Activated CD4-positive, alpha-beta T cell treated with anti-CD3 and anti-CD28 coated beads, Interleukin-2, amount 10 ng/mL, durations not matched to agents 24 days and 14 days (primary cell): ENCODE data around the gene KRT71. TPM values are rescaled to one million over a fixed set of nuclear protein-coding genes. Genes with fewer than 3 reads are reported as not detected.

Experiments used
- DNase-seq: peaks from one replicate; pipeline ENCODE4 v3.0.0; 2022
- H3K27ac Mint-ChIP-seq: one replicate; pipeline ENCODE4 v1.8.0; 2022; ENCODE audit warnings: mild to moderate bottlenecking, mixed read lengths
- H3K27me3 Mint-ChIP-seq: one replicate; pipeline ENCODE4 v1.8.0; 2022; ENCODE audit warnings: mixed read lengths
- H3K36me3 Mint-ChIP-seq: one replicate; pipeline ENCODE4 v1.8.0; 2022; ENCODE audit warnings: low read depth, mild to moderate bottlenecking, mixed read lengths
- H3K4me1 Mint-ChIP-seq: one replicate; pipeline ENCODE4 v1.8.0; 2021; ENCODE audit warnings: mixed read lengths
- H3K4me3 Mint-ChIP-seq: one replicate; pipeline ENCODE4 v1.8.0; 2022; ENCODE audit warnings: mild to moderate bottlenecking, moderate library complexity, mixed read lengths
- H3K9me3 Mint-ChIP-seq: one replicate; pipeline ENCODE4 v1.8.0; 2021; ENCODE audit warnings: mixed read lengths
- intact Hi-C: fragments of 100-400 bp; cut with micrococcal nuclease; formaldehyde crosslinking; loops from one replicate; pipeline ENCODE4 v1.15.1; 2023
- total RNA-seq: library from RNA; stranded (reverse); gene quantifications from 2 replicates; pipeline ENCODE4 v1.2.3, GENCODE V29; 2022

KRT71 gene
- total RNA-seq, 1 donor from 2014 or later, result not detected

DNA sequence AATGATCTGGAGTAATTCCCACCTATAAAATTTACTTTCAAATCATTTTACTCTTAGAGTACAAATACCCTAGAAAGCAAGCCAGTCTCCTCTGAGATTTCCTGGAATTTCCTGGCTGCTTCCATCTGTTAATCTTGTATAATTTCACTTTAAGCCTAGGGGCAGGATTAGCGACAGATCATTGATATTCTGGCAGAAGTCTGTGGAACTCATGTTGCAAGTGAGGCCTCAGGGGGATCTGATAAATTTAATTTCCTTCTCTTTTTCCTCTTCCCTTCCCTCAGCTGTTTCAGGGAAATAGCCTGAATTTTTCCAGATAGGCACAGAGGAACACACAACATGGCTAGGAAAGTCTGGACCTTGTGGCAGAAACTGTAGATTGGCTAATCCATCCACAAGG lies 54.0 kb downstream of the KRT71 start:
- DNase-seq, result no peak
- H3K27ac Mint-ChIP-seq, result no peak overlapping the region

DNA sequence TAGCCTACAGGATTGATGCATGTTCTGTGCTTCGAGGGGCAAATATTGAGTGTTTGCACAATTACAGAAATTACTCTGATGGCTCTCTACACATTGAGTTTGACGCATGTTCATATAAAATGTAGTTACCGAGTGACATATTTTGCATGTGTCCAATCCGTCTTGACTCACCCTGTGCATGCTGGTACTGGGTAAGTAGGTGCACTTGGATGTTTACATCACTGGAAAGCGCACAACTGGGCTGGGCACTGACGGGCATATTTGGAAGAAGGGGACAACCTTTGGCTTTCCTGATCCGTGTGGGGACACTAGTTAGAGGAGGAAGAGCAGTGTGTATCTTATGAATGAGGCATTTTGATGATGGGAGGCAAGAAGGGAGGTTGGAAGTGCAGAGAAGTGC lies 55.0 kb downstream of the KRT71 start:
- Mint-ChIP-seq H3K4me3 (no peak overlapping the region), H3K27me3 (peaks cover 23% of the 10 kb centered on the region)
- intact Hi-C loops, result no loop called here

More for the DNA sequence above, 54.0 kb downstream of the KRT71 start:
- no peaks in the 10 kb centered on the region for H3K9me3 Mint-ChIP-seq
- peaks cover 27% of the 10 kb centered on the region for H3K27me3 Mint-ChIP-seq
- H3K4me1 Mint-ChIP-seq, result no peaks in the 10 kb centered on the region
- intact Hi-C loops, result no loop called here
- no peaks in the 10 kb centered on the region for H3K36me3 Mint-ChIP-seq
- no peak overlapping the region for H3K4me3 Mint-ChIP-seq

DNA sequence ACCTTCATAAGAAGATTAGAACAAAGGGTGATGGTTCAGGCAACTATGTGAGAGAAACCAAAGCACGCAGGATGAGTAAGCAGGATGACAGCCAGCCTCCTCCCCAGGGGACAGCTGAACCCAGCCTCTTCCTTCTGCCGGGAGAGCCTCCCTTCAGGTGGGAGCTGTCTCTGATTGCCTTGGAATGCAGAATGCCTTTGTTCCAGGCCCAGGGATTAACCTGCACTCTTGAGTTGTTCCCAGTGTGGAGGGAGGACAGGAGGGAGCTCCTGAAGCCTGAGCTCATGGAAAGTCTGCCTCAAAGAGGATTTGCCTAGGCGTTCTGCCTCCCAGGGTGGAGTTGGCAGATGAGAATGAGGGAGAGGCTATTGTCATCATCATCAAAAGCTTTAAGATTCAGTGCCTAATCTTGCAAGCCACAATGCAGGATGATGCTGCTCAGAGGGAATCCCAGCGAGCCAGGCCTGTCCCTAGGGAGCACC lies 56.3 kb downstream of the KRT71 start:
- intact Hi-C loops, result no loop called here
- no peak overlapping the region for H3K4me3 Mint-ChIP-seq
- H3K27me3 Mint-ChIP-seq, result peaks cover 18% of the 10 kb centered on the region
- no peaks in the 10 kb centered on the region for H3K4me1 Mint-ChIP-seq
- DNase-seq, result no peak
- H3K36me3 Mint-ChIP-seq, result no peaks in the 10 kb centered on the region
- H3K27ac Mint-ChIP-seq, result no peak overlapping the region
- H3K9me3 Mint-ChIP-seq, result no peaks in the 10 kb centered on the region

More for the DNA sequence above, 55.0 kb downstream of the KRT71 start:
- no peak for DNase-seq
- H3K4me1 Mint-ChIP-seq, result no peaks in the 10 kb centered on the region
- no peaks in the 10 kb centered on the region for H3K36me3 Mint-ChIP-seq
- no peaks in the 10 kb centered on the region for H3K9me3 Mint-ChIP-seq
- no peak overlapping the region for H3K27ac Mint-ChIP-seq

DNA sequence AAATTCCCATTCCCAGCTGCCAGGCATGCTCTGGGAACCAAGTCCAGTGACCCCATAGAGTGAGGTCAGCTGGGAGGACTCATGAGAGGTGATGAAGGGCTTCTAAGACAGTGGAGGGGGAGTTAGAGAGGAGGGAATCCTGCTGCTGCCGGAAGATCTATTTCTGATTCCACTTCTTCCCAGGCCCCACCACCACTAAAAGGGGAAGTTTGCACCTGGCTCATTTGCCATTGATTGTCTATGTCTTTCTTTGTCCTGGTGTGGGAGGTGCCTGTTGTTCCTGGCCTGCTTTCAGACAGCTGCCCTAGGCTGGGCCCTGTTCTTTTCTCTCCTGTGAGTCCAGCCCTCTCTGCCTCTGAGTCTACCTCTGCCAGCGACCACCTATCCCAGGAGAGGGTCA lies 56.9 kb downstream of the KRT71 start:
- H3K4me1 Mint-ChIP-seq, result no peaks in the 10 kb centered on the region

DNA sequence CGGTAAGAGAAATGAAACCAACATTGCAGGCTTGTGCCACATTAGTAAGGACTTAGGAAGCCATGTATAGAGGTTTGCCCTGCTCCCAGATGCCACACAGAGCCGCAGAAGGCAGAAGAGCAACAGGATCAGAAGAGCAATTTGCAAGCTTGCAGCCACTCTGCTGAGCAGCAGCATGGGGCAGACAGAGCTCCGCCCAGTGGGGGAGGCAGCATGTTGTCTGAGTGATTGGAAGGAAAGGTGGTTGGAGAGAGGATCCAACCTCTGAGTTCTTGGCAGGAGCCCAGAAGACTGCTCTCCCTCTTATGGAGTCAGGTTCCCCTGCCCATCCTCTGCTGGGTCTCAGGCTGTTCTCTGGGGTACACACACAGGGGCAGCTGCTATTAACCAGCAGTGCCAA lies 57.6 kb downstream of the KRT71 start:
- Mint-ChIP-seq H3K36me3 (no peaks in the 10 kb centered on the region), H3K27me3 (peaks cover 17% of the 10 kb centered on the region), H3K27ac (no peak overlapping the region), H3K4me3 (no peak overlapping the region), H3K4me1 (no peaks in the 10 kb centered on the region), H3K9me3 (no peaks in the 10 kb centered on the region)
- DNase-seq, result no peak
- intact Hi-C loops, result no loop called here

More for the DNA sequence above, 56.9 kb downstream of the KRT71 start:
- no peak for DNase-seq
- peaks cover 18% of the 10 kb centered on the region for H3K27me3 Mint-ChIP-seq
- H3K9me3 Mint-ChIP-seq, result no peaks in the 10 kb centered on the region
- no peak overlapping the region for H3K4me3 Mint-ChIP-seq
- no peak overlapping the region for H3K27ac Mint-ChIP-seq
- intact Hi-C loops, result no loop called here
- H3K36me3 Mint-ChIP-seq, result no peaks in the 10 kb centered on the region

DNA sequence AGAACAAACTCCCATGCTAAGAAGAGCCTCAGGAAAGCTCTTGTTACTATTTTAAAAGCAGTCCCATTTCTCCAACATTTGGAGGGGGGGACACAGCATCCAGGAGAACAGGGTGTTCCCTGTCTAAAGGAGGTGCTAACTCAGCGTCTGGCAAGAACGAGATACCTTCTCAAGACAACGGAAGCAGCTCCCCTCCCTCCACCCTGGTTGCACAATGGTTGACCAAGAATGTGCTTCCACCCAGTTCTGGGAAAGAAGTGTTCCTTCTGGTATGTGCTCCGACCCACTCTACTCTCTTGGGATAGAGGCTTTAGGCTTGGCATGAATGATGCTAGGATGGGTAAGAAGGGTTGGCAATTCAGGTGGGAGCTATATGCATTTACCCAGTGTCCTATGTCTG lies 58.4 kb downstream of the KRT71 start:
- no peaks in the 10 kb centered on the region for H3K36me3 Mint-ChIP-seq
- no peak overlapping the region for H3K4me3 Mint-ChIP-seq
- H3K27me3 Mint-ChIP-seq, result peaks cover 17% of the 10 kb centered on the region
- H3K9me3 Mint-ChIP-seq, result no peaks in the 10 kb centered on the region
- intact Hi-C loops, result no loop called here
- no peaks in the 10 kb centered on the region for H3K4me1 Mint-ChIP-seq
- no peak overlapping the region for H3K27ac Mint-ChIP-seq
- no peak for DNase-seq

DNA sequence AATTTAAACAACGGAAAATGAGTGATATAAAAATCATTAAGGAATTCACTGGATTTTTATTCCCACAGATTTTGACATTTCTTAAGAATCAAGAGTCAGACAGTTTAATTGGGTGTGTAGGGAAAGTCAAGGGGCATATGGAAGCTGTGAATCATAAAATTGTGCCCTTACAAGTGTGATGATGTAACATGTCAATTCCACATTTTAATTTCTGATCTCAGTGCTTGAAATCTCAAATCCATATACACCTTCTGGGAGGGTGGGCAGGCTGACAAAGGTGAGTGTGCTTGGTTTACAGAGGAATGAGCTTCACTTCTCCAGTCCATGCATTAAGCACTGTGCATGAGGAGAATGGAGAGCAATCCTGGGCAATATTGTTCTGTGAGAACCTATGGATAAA lies 58.8 kb downstream of the KRT71 start:
- no peak overlapping the region for H3K4me3 Mint-ChIP-seq
- intact Hi-C loops, result no loop called here

More for the DNA sequence above, 58.8 kb downstream of the KRT71 start:
- no peak for DNase-seq
- H3K27me3 Mint-ChIP-seq, result peaks cover 17% of the 10 kb centered on the region
- no peaks in the 10 kb centered on the region for H3K9me3 Mint-ChIP-seq
- no peaks in the 10 kb centered on the region for H3K36me3 Mint-ChIP-seq
- H3K27ac Mint-ChIP-seq, result no peak overlapping the region
- no peaks in the 10 kb centered on the region for H3K4me1 Mint-ChIP-seq

Other genes starting within 250 kb of the KRT71 start
- not detected in 2 replicates for gene KRT83, start 231.7 kb downstream of the KRT71 start, total RNA-seq
- gene KRT85, start 185.7 kb downstream of the KRT71 start, total RNA-seq, result not detected in 2 replicates
- gene KRT84, start 167.5 kb downstream of the KRT71 start, total RNA-seq, result not detected in 2 replicates
- gene KRT82, start 146.8 kb downstream of the KRT71 start, total RNA-seq, result not detected in 2 replicates
- gene KRT75, start 118.8 kb downstream of the KRT71 start, total RNA-seq, result not detected in 2 replicates
- not detected in 2 replicates for gene KRT6B, start 101.0 kb downstream of the KRT71 start, total RNA-seq
- gene KRT6C, start 79.3 kb downstream of the KRT71 start, total RNA-seq, result not detected in 2 replicates
- gene KRT6A, start 59.9 kb downstream of the KRT71 start, total RNA-seq, result not detected in 2 replicates
- gene KRT5, start 32.8 kb downstream of the KRT71 start, total RNA-seq, result not detected in 2 replicates
- not detected in 2 replicates for gene KRT74, start 20.7 kb upstream of the KRT71 start, total RNA-seq
- 0.09 TPM in 1 of 2 replicates, not detected in the other for gene KRT72, start 48.3 kb upstream of the KRT71 start, total RNA-seq
- gene KRT73, start 65.4 kb upstream of the KRT71 start, total RNA-seq, result 0.09 TPM in 1 of 2 replicates, not detected in the other
- gene KRT2, start 99.1 kb upstream of the KRT71 start, total RNA-seq, result not detected in 2 replicates
- not detected in 2 replicates for gene KRT1, start 127.3 kb upstream of the KRT71 start, total RNA-seq
- not detected in 2 replicates for gene KRT77, start 150.4 kb upstream of the KRT71 start, total RNA-seq
- not detected in 2 replicates for gene KRT76, start 224.2 kb upstream of the KRT71 start, total RNA-seq
- gene KRT3, start 243.0 kb upstream of the KRT71 start, total RNA-seq, result 0.14 TPM in 2 replicates